Keratinocyte (primary cell): ENCODE data around the gene EZH1. TPM values are rescaled to one million over a fixed set of nuclear protein-coding genes. Genes with fewer than 3 reads are reported as not detected.

Source experiments
- DNase-seq: peaks from one replicate; pipeline ENCODE4 v3.0.0-alpha.2; 2011; ENCODE audit warnings: low read depth, missing footprints, low spot score
- FAIRE-seq: peaks from 2 replicates; lab custom pipeline; 2011; peaks lifted over from hg19 to GRCh38; lab: Jason Lieb, UNC
- H2AFZ ChIP-seq: 2 replicates; pipeline ENCODE4 v1.6.0; 2012; ENCODE audit warnings: low read length, control low read depth, inconsistent platforms; ENCODE audit not compliant: control insufficient read depth
- H3K27ac ChIP-seq: 2 replicates; pipeline ENCODE4 v1.5.1; 2011; ENCODE audit warnings: low read length; ENCODE audit not compliant: control insufficient read depth, insufficient read depth
- H3K27me3 ChIP-seq: 3 replicates; pipeline ENCODE4 v1.6.0; 2011; ENCODE audit warnings: low read length; ENCODE audit not compliant: control insufficient read depth, insufficient read depth; ENCODE audit errors: extremely low read depth
- H3K36me3 ChIP-seq, 2 experiments: 2 replicates in 1 of 2; 3 replicates in 1 of 2; pipeline ENCODE4 v1.5.1; 2011; ENCODE audit warnings: low read length in 2 of 2, mild to moderate bottlenecking in 1 of 2; ENCODE audit not compliant: control insufficient read depth in 2 of 2, insufficient read depth in 2 of 2; ENCODE audit errors: extremely low read depth in 1 of 2
- H3K4me1 ChIP-seq: 3 replicates; pipeline ENCODE4 v1.5.1; 2011; ENCODE audit warnings: low read length; ENCODE audit not compliant: control insufficient read depth, insufficient read depth; ENCODE audit errors: extremely low read depth
- H3K4me2 ChIP-seq: 3 replicates; pipeline ENCODE4 v1.6.0; 2011; ENCODE audit warnings: low read depth, low read length; ENCODE audit not compliant: control insufficient read depth, insufficient read depth; ENCODE audit errors: extremely low read depth
- H3K4me3 ChIP-seq, 3 experiments: fragments of 200-600 bp in 1 of 3; sonication (generic) in 1 of 3; 2 replicates in 2 of 3; 3 replicates in 1 of 3; pipeline ENCODE4 v1.5.1; 2011 to 2016; ENCODE audit warnings: low read length in 3 of 3, mild to moderate bottlenecking in 3 of 3, control low read depth in 2 of 3, inconsistent platforms in 1 of 3, low read depth in 1 of 3, mixed read lengths in 1 of 3, mixed run types in 1 of 3, moderate library complexity in 1 of 3; ENCODE audit not compliant: control insufficient read depth in 2 of 3, insufficient read depth in 2 of 3; ENCODE audit errors: extremely low read depth in 1 of 3
- H3K79me2 ChIP-seq: 2 replicates; pipeline ENCODE4 v1.6.0; 2012; ENCODE audit warnings: low read length; ENCODE audit not compliant: control insufficient read depth, insufficient read depth
- H3K9ac ChIP-seq: 3 replicates; pipeline ENCODE4 v1.6.0; 2011; ENCODE audit warnings: low read length; ENCODE audit not compliant: control insufficient read depth, insufficient read depth; ENCODE audit errors: extremely low read depth
- H3K9me1 ChIP-seq: 3 replicates; pipeline ENCODE4 v1.6.0; 2011; ENCODE audit warnings: low read length; ENCODE audit not compliant: control insufficient read depth, insufficient read depth; ENCODE audit errors: extremely low read depth
- H3K9me3 ChIP-seq: 2 replicates; pipeline ENCODE4 v1.5.1; 2012; ENCODE audit warnings: low read depth, low read length; ENCODE audit not compliant: control insufficient read depth
- H4K20me1 ChIP-seq: 3 replicates; pipeline ENCODE4 v1.6.0; 2011; ENCODE audit warnings: low read length; ENCODE audit not compliant: control insufficient read depth, insufficient read depth; ENCODE audit errors: extremely low read depth
- CTCF ChIP-seq, 3 experiments: IDR thresholded peaks in 1 of 3; conservative IDR thresholded peaks in 1 of 3; optimal IDR thresholded peaks in 1 of 3; 2 replicates in 2 of 3; 3 replicates in 1 of 3; pipeline versions ENCODE3 to v1.5.1; 2011; ENCODE audit warnings: low read length in 3 of 3, mild to moderate bottlenecking in 3 of 3, moderate library complexity in 2 of 3, control low read depth in 1 of 3, inconsistent platforms in 1 of 3; ENCODE audit not compliant: insufficient read depth in 2 of 3; ENCODE audit errors: extremely low read depth in 1 of 3
- EZH2 ChIP-seq: IDR thresholded peaks from one replicate; pipeline ENCODE4 v1.6.1; 2012; ENCODE audit warnings: inconsistent platforms, mild to moderate bottlenecking, low read length, moderate library complexity
- dilution Hi-C: fragments of 300-500 bp; cut with MboI; formaldehyde crosslinking; loops from one replicate; pipeline ENCODE4 v1.7.0; 2020; ENCODE audit warnings: low sequenced_read_pairs; ENCODE audit not compliant: extremely low pct_ligation_motif_present
- polyA plus RNA-seq, 5 experiments: library from polyadenylated mRNA; depleted of rRNA in 3 of 5; stranded (reverse) in 3 of 5; stranded (forward) in 1 of 5; unstranded in 1 of 5; fragments of >200 nt; gene quantifications; 1 replicate in 1 of 5; 2 replicates in 3 of 5; 3 replicates in 1 of 5; pipeline versions ENCODE4 v1.2.1 to v1.2.3, GENCODE V29; 2011 to 2012; ENCODE audit warnings: missing spikeins in 2 of 5, low read depth in 1 of 5, low replicate concordance in 1 of 5

Gene EZH1
- polyA plus RNA-seq, 1 donor (not counting 4 experiments of a cell fraction or from before 2014, with no cell fraction given), result 18.3 TPM

DNA sequence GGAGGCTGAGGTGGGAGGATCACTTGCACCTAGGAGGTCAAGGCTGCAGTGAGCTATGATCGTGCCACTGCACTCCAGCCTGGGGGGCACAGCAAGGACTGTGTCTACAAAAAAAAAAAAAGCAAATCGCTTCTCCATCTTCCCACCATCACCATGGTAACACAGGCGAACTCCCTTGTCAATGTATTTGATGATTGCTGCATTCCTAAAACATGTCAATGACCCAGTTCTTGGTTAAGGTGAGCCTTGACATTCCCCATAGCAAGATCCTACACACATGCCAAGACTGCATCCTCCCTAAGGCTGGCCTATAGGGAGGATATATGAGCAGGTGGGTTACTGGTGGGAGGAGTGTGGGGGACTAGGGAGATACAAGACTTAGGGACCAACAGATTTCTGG, 50.3 kb downstream of the EZH1 start:
- Histone ChIP-seq H4K20me1 (no peaks in the 10 kb centered on the region), H3K4me3 (no peak overlapping the region), H3K36me3 (peaks cover 0 to 3% of the 10 kb centered on the region in 2 experiments), H3K9ac (no peak overlapping the region), H3K27ac (no peak overlapping the region), H3K4me2 (no peak overlapping the region), H3K9me1 (no peaks in the 10 kb centered on the region), H2AFZ (no peak overlapping the region), H3K9me3 (no peaks in the 10 kb centered on the region), H3K79me2 (no peaks in the 10 kb centered on the region), H3K4me1 (no peaks in the 10 kb centered on the region), H3K27me3 (no peaks in the 10 kb centered on the region)
- no peak for FAIRE-seq
- dilution Hi-C loops, result no loop called here
- no peak for DNase-seq
- no peak for TF ChIP-seq CTCF (optimal IDR thresholded peaks at IDR 0.05 in 1 of 3, IDR thresholded peaks at IDR 0.05 in 1 of 3, conservative IDR thresholded peaks at IDR 0.05 in 1 of 3; ENCODE audit: extremely low read depth in 1 of 3, insufficient read depth in 2 of 3, low read length in 3 of 3)
- no peak for TF ChIP-seq EZH2

- Histone ChIP-seq H3K36me3 (peaks cover 0 to under 1% of the 10 kb centered on the region in 2 experiments), H3K4me3 (no peak overlapping the region), H3K27me3 (no peaks in the 10 kb centered on the region), H2AFZ (no peak overlapping the region), H3K9me3 (no peaks in the 10 kb centered on the region), H3K9ac (no peak overlapping the region), H3K27ac (no peak overlapping the region), H4K20me1 (no peaks in the 10 kb centered on the region), H3K79me2 (no peaks in the 10 kb centered on the region), H3K4me1 (no peaks in the 10 kb centered on the region), H3K4me2 (no peak overlapping the region), H3K9me1 (no peaks in the 10 kb centered on the region)
- DNase-seq, result no peak
- no peak for TF ChIP-seq EZH2
- no peak for TF ChIP-seq CTCF (optimal IDR thresholded peaks at IDR 0.05 in 1 of 3, IDR thresholded peaks at IDR 0.05 in 1 of 3, conservative IDR thresholded peaks at IDR 0.05 in 1 of 3; ENCODE audit: extremely low read depth in 1 of 3, insufficient read depth in 2 of 3, low read length in 3 of 3)
- dilution Hi-C loops, result no loop called here
- FAIRE-seq, result no peak
Observed at GRCh38 chr17:42692489-42692888, 52.4 kb downstream of the EZH1 start.
